ENCODE measurements around the gene IAH1.

GRCh38 chr2:9471206-9471605 lies 3.1 kb upstream of the IAH1 start:
- no peak for TF ChIP-seq CTCF (optimal IDR thresholded peaks at IDR 0.05 in 1 of 3, IDR thresholded peaks at IDR 0.05 in 1 of 3, conservative IDR thresholded peaks at IDR 0.05 in 1 of 3; ENCODE audit: extremely low read depth in 1 of 3, insufficient read depth in 2 of 3, low read length in 3 of 3)
- no peak for TF ChIP-seq EZH2 (IDR thresholded peaks at IDR 0.05; ENCODE audit: low read length)
